SU-DHL-6 (cell line): ENCODE results near the gene WDR11.
A peak's percentile ranks its signal among the peaks of the same experiment; 100 is the strongest.

Source experiments
- H2AFZ ChIP-seq: fragments of 200-600 bp; sonication (generic); 2 replicates; pipeline ENCODE4 v1.6.1; 2014; ENCODE audit warnings: low read depth, mild to moderate bottlenecking, moderate library complexity, mixed read lengths, antibody characterized with exemption, low read length; ENCODE audit not compliant: severe bottlenecking
- H3F3A ChIP-seq: fragments of 200-600 bp; shearing (Covaris generic); 2 replicates; pipeline ENCODE4 v1.6.0; 2016; ENCODE audit warnings: antibody characterized with exemption, mild to moderate bottlenecking; ENCODE audit not compliant: insufficient read depth
- H3K27ac ChIP-seq: fragments of 200-600 bp; sonication (generic); 2 replicates; pipeline ENCODE4 v1.5.1; 2016; ENCODE audit warnings: low read depth, mild to moderate bottlenecking, low read length, moderate library complexity, mixed read lengths
- H3K27me3 ChIP-seq: fragments of 200-600 bp; sonication (generic), shearing (Covaris generic); 2 replicates; pipeline ENCODE4 v1.6.0; 2014; ENCODE audit warnings: mild to moderate bottlenecking, low read length
- H3K36me3 ChIP-seq: fragments of 200-600 bp; sonication (generic); 2 replicates; pipeline ENCODE4 v1.6.1; 2014; ENCODE audit warnings: mild to moderate bottlenecking, low read length, mixed read lengths
- H3K4me2 ChIP-seq: fragments of 300-600, 200-600 bp; shearing (Covaris generic), sonication (generic); 2 replicates; pipeline ENCODE4 v1.6.0; 2014; ENCODE audit warnings: low read length, low read depth, mild to moderate bottlenecking; ENCODE audit not compliant: poor library complexity, severe bottlenecking
- H3K4me3 ChIP-seq: fragments of 200-600 bp; sonication (generic); 2 replicates; pipeline ENCODE4 v1.5.1; 2014; ENCODE audit warnings: antibody characterized with exemption, low read length, mild to moderate bottlenecking, mixed read lengths; ENCODE audit not compliant: insufficient read depth, poor library complexity, severe bottlenecking
- H3K79me2 ChIP-seq: fragments of 200-600 bp; sonication (generic); 2 replicates; pipeline ENCODE4 v1.6.1; 2014; ENCODE audit warnings: mild to moderate bottlenecking, low read length, moderate library complexity; ENCODE audit not compliant: insufficient read depth
- H3K9ac ChIP-seq: fragments of 200-600 bp; sonication (generic); 2 replicates; pipeline ENCODE4 v1.7.0; 2014; ENCODE audit warnings: mild to moderate bottlenecking, low read length
- H3K9me2 ChIP-seq: fragments of 200-600 bp; sonication (generic); replicated peaks from 2 replicates; pipeline ENCODE4 v1.6.1; 2014; ENCODE audit warnings: low read length; ENCODE audit not compliant: insufficient read depth
- H3K9me3 ChIP-seq: fragments of 200-600 bp; sonication (generic); 2 replicates; pipeline ENCODE4 v1.6.1; 2014; ENCODE audit warnings: low read length, mixed read lengths; ENCODE audit not compliant: insufficient read depth
- H4K20me1 ChIP-seq: fragments of 200-600 bp; sonication (generic); 2 replicates; pipeline ENCODE4 v1.6.1; 2014; ENCODE audit warnings: low read depth, mild to moderate bottlenecking, antibody characterized with exemption, low read length, moderate library complexity, mixed read lengths
- CTCF ChIP-seq: fragments of 200-600 bp; sonication (generic); IDR thresholded peaks from one replicate; pipeline ENCODE4 v1.5.1; 2017; ENCODE audit warnings: antibody characterized with exemption, mild to moderate bottlenecking, low read length, moderate library complexity; ENCODE audit not compliant: insufficient read depth, poor library complexity, severe bottlenecking
- EZH2phosphoT487 ChIP-seq: fragments of 200-600 bp; sonication (generic), shearing (Covaris generic); conservative IDR thresholded peaks from 2 replicates; pipeline ENCODE4 v1.6.1; 2018; ENCODE audit warnings: mild to moderate bottlenecking, antibody characterized with exemption, low read length, moderate library complexity, mixed read lengths

Gene WDR11

GRCh38 chr10:120942806-120943413 lies 91.7 kb downstream of the WDR11 start:
- Histone ChIP-seq H3K27me3 (no peaks in the 10 kb centered on the region), H3K9me2 (no peaks in the 10 kb centered on the region), H4K20me1 (no peaks in the 10 kb centered on the region), H3K9me3 (no peaks in the 10 kb centered on the region), H2AFZ (peak overlapping the region; percentile 64), H3K4me2 (no peak overlapping the region), H3K4me3 (no peak overlapping the region), H3F3A (no peaks in the 10 kb centered on the region), H3K9ac (no peak overlapping the region), H3K79me2 (no peaks in the 10 kb centered on the region), H3K27ac (no peak overlapping the region), H3K36me3 (no peaks in the 10 kb centered on the region)
- peak; percentile 56 for TF ChIP-seq CTCF
- no peak for TF ChIP-seq EZH2phosphoT487

GRCh38 chr10:120943542-120943941 lies 92.4 kb downstream of the WDR11 start:
- Histone ChIP-seq H3K4me3 (no peak overlapping the region), H3K79me2 (no peaks in the 10 kb centered on the region), H3K9ac (no peak overlapping the region), H3F3A (no peaks in the 10 kb centered on the region), H3K4me2 (no peak overlapping the region), H3K27me3 (no peaks in the 10 kb centered on the region), H3K36me3 (no peaks in the 10 kb centered on the region), H4K20me1 (no peaks in the 10 kb centered on the region), H3K9me3 (no peaks in the 10 kb centered on the region), H2AFZ (no peak overlapping the region), H3K27ac (no peak overlapping the region), H3K9me2 (no peaks in the 10 kb centered on the region)
- no peak for TF ChIP-seq CTCF
- TF ChIP-seq EZH2phosphoT487, result no peak

- Histone ChIP-seq H3K4me3 (no peak overlapping the region), H3K9ac (no peak overlapping the region), H4K20me1 (no peaks in the 10 kb centered on the region), H3K27me3 (no peaks in the 10 kb centered on the region), H3F3A (no peaks in the 10 kb centered on the region), H3K9me2 (no peaks in the 10 kb centered on the region), H3K36me3 (no peaks in the 10 kb centered on the region), H3K27ac (no peak overlapping the region), H3K4me2 (no peak overlapping the region), H2AFZ (no peak overlapping the region), H3K79me2 (no peaks in the 10 kb centered on the region), H3K9me3 (no peaks in the 10 kb centered on the region)
- TF ChIP-seq EZH2phosphoT487 (no peak), CTCF (no peak)
Observed at GRCh38 chr10:120944586-120945125, 93.5 kb downstream of the WDR11 start.
